Activated CD4-positive, alpha-beta T cell treated with anti-CD3 and anti-CD28 coated beads for 4 hours (primary cell): Measurements from ENCODE around the gene NRIP2.
A peak's percentile ranks its signal among the peaks of the same experiment; 100 is the strongest.

Experiments used
- DNase-seq, 2 donors: peaks; one replicate each; pipeline ENCODE4 v3.0.0-alpha.2; 2020

NRIP2 gene

GRCh38 chr12:2844786-2845185 lies 10.0 kb upstream of the NRIP2 start:
- no peak for DNase-seq

GRCh38 chr12:2842948-2843347 lies 8.1 kb upstream of the NRIP2 start:
- no peak for DNase-seq

- DNase-seq = no peak
These were observed 6.3 kb upstream of the NRIP2 start for GRCh38 chr12:2841056-2841650.

GRCh38 chr12:2836574-2836973 lies 1.7 kb upstream of the NRIP2 start:
- no peak for DNase-seq

GRCh38 chr12:2835691-2836403 lies 1.0 kb upstream of the NRIP2 start:
- DNase-seq = no peak

- no peak for DNase-seq
These were observed 1.0 kb downstream of the NRIP2 start for GRCh38 chr12:2833810-2834209.

GRCh38 chr12:2833327-2833726 lies 1.5 kb downstream of the NRIP2 start:
- DNase-seq = no peak

GRCh38 chr12:2832550-2833127 lies 2.2 kb downstream of the NRIP2 start:
- DNase-seq = no peak

- no peak for DNase-seq
These were observed 5.6 kb downstream of the NRIP2 start for GRCh38 chr12:2829275-2829674.

- DNase-seq = no peak
These were observed 7.9 kb downstream of the NRIP2 start for GRCh38 chr12:2826721-2827515.

- DNase-seq = no peak
These were observed 8.8 kb downstream of the NRIP2 start for GRCh38 chr12:2826036-2826435.

GRCh38 chr12:2825132-2825531 lies 9.7 kb downstream of the NRIP2 start:
- no peak for DNase-seq

- no peak for DNase-seq
These were observed 10.3 kb downstream of the NRIP2 start for GRCh38 chr12:2824541-2824940.

- DNase-seq = no peak
These were observed 11.4 kb downstream of the NRIP2 start for GRCh38 chr12:2823483-2823882.

GRCh38 chr12:2820432-2820831 lies 14.4 kb downstream of the NRIP2 start:
- no peak for DNase-seq

GRCh38 chr12:2819810-2820209 lies 15.0 kb downstream of the NRIP2 start:
- no peak for DNase-seq

- DNase-seq = peak; percentile 50 to 56
These were observed 21.3 kb downstream of the NRIP2 start for GRCh38 chr12:2813214-2814185.

GRCh38 chr12:2812290-2813213 lies 22.3 kb downstream of the NRIP2 start, which contains the start of gene ITFG2:
Gene ITFG2, plus strand, starts transcription at chr12:2812668. Its CDS starts 93 bp downstream, at chr12:2812761.
- DNase-seq = peak; percentile 95 to 96

- DNase-seq = no peak
These were observed 23.0 kb downstream of the NRIP2 start for GRCh38 chr12:2811801-2812200.

- no peak for DNase-seq
These were observed 28.1 kb downstream of the NRIP2 start for GRCh38 chr12:2806700-2807099.

- no peak for DNase-seq
These were observed 29.7 kb downstream of the NRIP2 start for GRCh38 chr12:2805143-2805520.
